Stimulated activated CD4-positive, alpha-beta T cell treated with anti-CD3 and anti-CD28 coated beads, TNF-alpha, amount 100 ng/mL, for 24 hours (primary cell): ENCODE measurements around the gene GUCY1B1.

Experiments
- DNase-seq, 3 experiments: peaks; one replicate each; pipeline ENCODE4 v3.0.0-alpha.2; 2020; ENCODE audit warnings: low read depth in 3 of 3

GUCY1B1 gene

GRCh38 chr4:155799116-155799793 is 40.4 kb downstream of the GUCY1B1 start:
- DNase-seq = no peak

- no peak for DNase-seq
Measured at GRCh38 chr4:155799794-155800123, 40.9 kb downstream of the GUCY1B1 start.

- no peak for DNase-seq
Measured at GRCh38 chr4:155800685-155801343, 42.0 kb downstream of the GUCY1B1 start.

GRCh38 chr4:155802190-155802959 is 43.6 kb downstream of the GUCY1B1 start:
- DNase-seq = no peak

GRCh38 chr4:155805016-155805415 is 46.2 kb downstream of the GUCY1B1 start:
- no peak for DNase-seq

- DNase-seq = no peak
Measured at GRCh38 chr4:155807021-155807420, 48.2 kb downstream of the GUCY1B1 start.

- DNase-seq = no peak
Measured at GRCh38 chr4:155809835-155810234, 51.0 kb downstream of the GUCY1B1 start.

GRCh38 chr4:155811083-155811482 is 52.3 kb downstream of the GUCY1B1 start:
- DNase-seq = no peak

- no peak for DNase-seq
Measured at GRCh38 chr4:155818639-155819038, 59.8 kb downstream of the GUCY1B1 start.

- no peak for DNase-seq
Measured at GRCh38 chr4:155819066-155819465, 60.2 kb downstream of the GUCY1B1 start.

- DNase-seq = no peak
Measured at GRCh38 chr4:155820887-155821518, 62.2 kb downstream of the GUCY1B1 start.

- DNase-seq = no peak
Measured at GRCh38 chr4:155822572-155822971, 63.8 kb downstream of the GUCY1B1 start.

GRCh38 chr4:155828628-155829027 is 69.8 kb downstream of the GUCY1B1 start:
- no peak for DNase-seq

GRCh38 chr4:155832664-155833063 is 73.8 kb downstream of the GUCY1B1 start:
- DNase-seq = no peak

GRCh38 chr4:155837203-155837796 is 78.5 kb downstream of the GUCY1B1 start:
- no peak for DNase-seq

- no peak for DNase-seq
Measured at GRCh38 chr4:155842080-155842479, 83.3 kb downstream of the GUCY1B1 start.

- no peak for DNase-seq
Measured at GRCh38 chr4:155846929-155847328, 88.1 kb downstream of the GUCY1B1 start.

- DNase-seq = no peak
Measured at GRCh38 chr4:155849042-155849441, 90.2 kb downstream of the GUCY1B1 start.

GRCh38 chr4:155853189-155853588 is 94.4 kb downstream of the GUCY1B1 start:
- DNase-seq = no peak

- DNase-seq = no peak
Measured at GRCh38 chr4:155854582-155855226, 95.9 kb downstream of the GUCY1B1 start.

- no peak for DNase-seq
Measured at GRCh38 chr4:155855897-155856296, 97.1 kb downstream of the GUCY1B1 start.
